ENCODE results near the gene SLC66A2.

Gene SLC66A2

DNA sequence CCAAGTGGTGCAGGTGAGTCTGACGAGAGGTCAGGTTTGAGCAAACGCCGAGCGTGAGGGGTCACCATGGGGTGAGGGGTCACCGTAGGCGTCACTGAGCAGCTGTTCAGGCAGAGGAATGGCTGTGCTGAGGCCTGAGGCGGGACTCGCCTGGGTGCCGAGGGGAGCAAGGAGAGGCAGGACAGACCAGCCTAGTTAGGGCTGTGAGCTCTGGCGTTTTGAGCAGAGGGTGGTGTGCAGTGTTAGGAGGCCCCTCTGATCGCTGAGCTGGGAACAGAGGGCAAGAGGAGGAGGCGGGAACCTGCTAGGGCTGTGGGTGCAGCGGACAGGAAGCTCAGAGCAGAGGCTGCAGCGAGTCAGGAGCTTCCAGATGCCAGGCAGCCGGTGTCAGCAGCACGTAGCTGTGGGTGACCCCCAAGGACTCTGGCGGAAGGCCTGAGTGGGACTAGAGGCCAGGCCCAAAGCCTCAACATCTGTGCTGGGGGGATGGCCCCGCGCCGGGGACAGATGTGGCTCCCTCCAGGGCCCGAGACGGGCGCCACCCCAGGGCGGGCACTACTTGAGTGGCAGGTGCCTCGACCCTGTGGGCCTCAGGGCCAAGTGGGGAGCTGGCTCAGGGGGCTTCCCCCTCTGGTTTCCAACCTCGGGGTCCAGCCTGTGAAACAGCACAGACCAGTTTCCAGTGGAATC is 98.0 kb downstream of the SLC66A2 start:
- no peak overlapping the region for H3K4me3 ChIP-seq (ENCODE audit: insufficient read depth, low read length, poor library complexity, severe bottlenecking)
- H3K36me3 ChIP-seq (ENCODE audit: low read length) = no peaks in the 10 kb centered on the region
- H3K79me2 ChIP-seq (ENCODE audit: insufficient read depth, low read length) = no peaks in the 10 kb centered on the region
- no peaks in the 10 kb centered on the region for H4K20me1 ChIP-seq (ENCODE audit: low read depth, low read length)
- H3K4me2 ChIP-seq (ENCODE audit: low read depth, low read length, poor library complexity, severe bottlenecking) = no peak overlapping the region
- no peak overlapping the region for H3K27ac ChIP-seq (ENCODE audit: low read depth, low read length)
- no peaks in the 10 kb centered on the region for H3K9me3 ChIP-seq (ENCODE audit: insufficient read depth, low read length)
- TF ChIP-seq CTCF (IDR thresholded peaks at IDR 0.05; ENCODE audit: insufficient read depth, low read length, poor library complexity, severe bottlenecking) = no peak
- no peak for TF ChIP-seq EZH2phosphoT487 (conservative IDR thresholded peaks at IDR 0.05; ENCODE audit: low read length)
- no peaks in the 10 kb centered on the region for H3K27me3 ChIP-seq (ENCODE audit: low read length)
- no peaks in the 10 kb centered on the region for H3F3A ChIP-seq (ENCODE audit: insufficient read depth)
- H3K9ac ChIP-seq (ENCODE audit: low read length) = no peak overlapping the region
- no peak overlapping the region for H2AFZ ChIP-seq (ENCODE audit: low read depth, low read length, severe bottlenecking)
- H3K9me2 ChIP-seq (replicated peaks; ENCODE audit: insufficient read depth, low read length) = no peaks in the 10 kb centered on the region

- H3K4me2 ChIP-seq (ENCODE audit: low read depth, low read length, poor library complexity, severe bottlenecking) = no peak overlapping the region
- H3K27me3 ChIP-seq (ENCODE audit: low read length) = no peaks in the 10 kb centered on the region
- H2AFZ ChIP-seq (ENCODE audit: low read depth, low read length, severe bottlenecking) = no peak overlapping the region
- H3K9ac ChIP-seq (ENCODE audit: low read length) = no peak overlapping the region
- H4K20me1 ChIP-seq (ENCODE audit: low read depth, low read length) = no peaks in the 10 kb centered on the region
- H3F3A ChIP-seq (ENCODE audit: insufficient read depth) = no peaks in the 10 kb centered on the region
- no peaks in the 10 kb centered on the region for H3K36me3 ChIP-seq (ENCODE audit: low read length)
- no peak overlapping the region for H3K4me3 ChIP-seq (ENCODE audit: insufficient read depth, low read length, poor library complexity, severe bottlenecking)
- no peak for TF ChIP-seq CTCF (IDR thresholded peaks at IDR 0.05; ENCODE audit: insufficient read depth, low read length, poor library complexity, severe bottlenecking)
- no peak for TF ChIP-seq EZH2phosphoT487 (conservative IDR thresholded peaks at IDR 0.05; ENCODE audit: low read length)
- no peak overlapping the region for H3K27ac ChIP-seq (ENCODE audit: low read depth, low read length)
- H3K79me2 ChIP-seq (ENCODE audit: insufficient read depth, low read length) = no peaks in the 10 kb centered on the region
- no peaks in the 10 kb centered on the region for H3K9me2 ChIP-seq (replicated peaks; ENCODE audit: insufficient read depth, low read length)
- H3K9me3 ChIP-seq (ENCODE audit: insufficient read depth, low read length) = no peaks in the 10 kb centered on the region
Measured at GRCh38 chr18:79852561-79853302, 98.7 kb downstream of the SLC66A2 start.

Data from SU-DHL-6 (cell line).